ENCODE data around the gene KLK2. TPM values are rescaled to one million over a fixed set of nuclear protein-coding genes. Genes with fewer than 3 reads are reported as not detected.

KLK2 gene
- total and polyA plus RNA-seq, 2 of the 8 experiments (the other 6 are each of a cell fraction or from before 2014, with no cell fraction given), result 0.20 TPM; not detected in 1

- TF ChIP-seq CEBPB (IDR thresholded peaks at IDR 0.05; ENCODE audit: low read depth, low read length) (no peak), SAP30 (IDR thresholded peaks at IDR 0.05; ENCODE audit: insufficient read depth, insufficient replicate concordance, low read length) (no peak), TEAD4 (IDR thresholded peaks at IDR 0.05; ENCODE audit: low read depth, low read length) (no peak)
Measured at GRCh38 chr19:50878851-50879250, 5.6 kb downstream of the KLK2 start (continued).
